Body of pancreas (tissue), 4 donors: ENCODE measurements around the gene MYOM1.

Experiments used
- POLR2A ChIP-seq, 3 donors: fragments of 450-650 bp; IDR thresholded peaks; one replicate each; pipeline ENCODE4 v1.6.1; 2016; ENCODE audit warnings: antibody characterized with exemption in 3 of 3, mild to moderate bottlenecking in 2 of 3
- TF ChIP-seq, protein P1 (sequence below), 7 experiments: fragments of 450-650 bp in 4 of 7; fragments of 200-600 bp in 3 of 7; sonication (generic) in 3 of 7; IDR thresholded peaks; one replicate each; pipeline ENCODE4 v1.5.1; 2016 to 2019; ENCODE audit warnings: antibody characterized with exemption in 7 of 7

- TF ChIP-seq POLR2A (IDR thresholded peaks at IDR 0.05) = no peak
- TF ChIP-seq, protein P1, sequence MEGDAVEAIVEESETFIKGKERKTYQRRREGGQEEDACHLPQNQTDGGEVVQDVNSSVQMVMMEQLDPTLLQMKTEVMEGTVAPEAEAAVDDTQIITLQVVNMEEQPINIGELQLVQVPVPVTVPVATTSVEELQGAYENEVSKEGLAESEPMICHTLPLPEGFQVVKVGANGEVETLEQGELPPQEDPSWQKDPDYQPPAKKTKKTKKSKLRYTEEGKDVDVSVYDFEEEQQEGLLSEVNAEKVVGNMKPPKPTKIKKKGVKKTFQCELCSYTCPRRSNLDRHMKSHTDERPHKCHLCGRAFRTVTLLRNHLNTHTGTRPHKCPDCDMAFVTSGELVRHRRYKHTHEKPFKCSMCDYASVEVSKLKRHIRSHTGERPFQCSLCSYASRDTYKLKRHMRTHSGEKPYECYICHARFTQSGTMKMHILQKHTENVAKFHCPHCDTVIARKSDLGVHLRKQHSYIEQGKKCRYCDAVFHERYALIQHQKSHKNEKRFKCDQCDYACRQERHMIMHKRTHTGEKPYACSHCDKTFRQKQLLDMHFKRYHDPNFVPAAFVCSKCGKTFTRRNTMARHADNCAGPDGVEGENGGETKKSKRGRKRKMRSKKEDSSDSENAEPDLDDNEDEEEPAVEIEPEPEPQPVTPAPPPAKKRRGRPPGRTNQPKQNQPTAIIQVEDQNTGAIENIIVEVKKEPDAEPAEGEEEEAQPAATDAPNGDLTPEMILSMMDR (IDR thresholded peaks at IDR 0.05) = no peak
Measured at GRCh38 chr18:3069671-3070433, 149.9 kb downstream of the MYOM1 start.
